Psoas muscle (tissue), 8 donors: ENCODE results near the gene CRIP1. TPM values are rescaled to one million over a fixed set of nuclear protein-coding genes. Genes with fewer than 3 reads are reported as not detected.

Source experiments
- ATAC-seq, 4 donors: fragments of 200-7000 bp; cut with Tn5 transposase; one replicate each; pipeline ENCODE4 v1.9.1; 2020; ENCODE audit warnings: moderate library complexity in 3 of 4, mild to moderate bottlenecking in 2 of 4
- DNase-seq, 2 donors: peaks; one replicate each; pipeline ENCODE4 v3.0.0-alpha.2; 2020
- H3K27ac ChIP-seq: fragments of 200-600 bp; one replicate; pipeline ENCODE4 v1.8.0; 2022
- H3K27me3 ChIP-seq, 3 donors: fragments of 200-600 bp in 1 of 3; one replicate each; pipeline versions ENCODE4 v1.6.1 to v1.8.0; 2013 to 2022; ENCODE audit warnings: low read length in 2 of 3, mild to moderate bottlenecking in 2 of 3, moderate library complexity in 1 of 3; ENCODE audit not compliant: insufficient read depth in 3 of 3
- H3K36me3 ChIP-seq, 2 donors: fragments of 200-600 bp in 1 of 2; one replicate each; pipeline versions ENCODE4 v1.6.1 to v1.8.0; 2013 to 2022; ENCODE audit warnings: low read depth in 1 of 2, mild to moderate bottlenecking in 1 of 2, moderate library complexity in 1 of 2; ENCODE audit not compliant: insufficient read depth in 1 of 2
- H3K4me1 ChIP-seq: fragments of 200-600 bp; one replicate; pipeline ENCODE4 v1.8.0; 2022
- H3K4me3 ChIP-seq: fragments of 200-600 bp; one replicate; pipeline ENCODE4 v1.8.0; 2022; ENCODE audit warnings: mild to moderate bottlenecking
- H3K9me3 ChIP-seq: fragments of 200-600 bp; one replicate; pipeline ENCODE4 v1.8.0; 2022
- WGBS, 3 donors: extraction: QIAGEN DNeasy Blood & Tissue Kit; methylation state at CpG; one replicate each; pipeline versions ENCODE4 v1.1.6 to v1.1.7; 2013; 5-methylcytosine and 5-hydroxymethylcytosine counted together
- intact Hi-C, 2 donors: fragments of 100-400 bp; cut with DNase I; formaldehyde crosslinking; loops; one replicate each; pipeline versions ENCODE4 v1.11.0 to v1.14.2; 2022
- polyA plus RNA-seq, 3 donors: library from polyadenylated mRNA; stranded (reverse); fragments of 200-250 nt; gene quantifications; one replicate each; pipeline ENCODE4 v1.2.3, GENCODE V29; 2013
- total RNA-seq, 4 donors: library from RNA; stranded (reverse); fragmentation: NEBNext Ultra II Directional in 2 of 4; extraction: Animal tissue kit (Norgen Biotek cat#: 25700) in 2 of 4; gene quantifications; one replicate each; pipeline versions ENCODE4 v1.2.1 to v1.2.4, GENCODE V29; 2021 to 2023
- TF ChIP-seq, protein P1 (sequence below): fragments of 200-600 bp; IDR thresholded peaks from one replicate; pipeline ENCODE4 v1.8.0; 2022; ENCODE audit warnings: antibody characterized with exemption
- donor health status: healthy with polysubstance abuse.
- donor health status: DM: no; HTN: no; CAD: no; lungs with moderate emphysema.
- donor health status: Bipolar disorder and iron deficiency.
- donor health status: healthy.
- donor health status: DM: yes; HTN: yes; CAD: no.
- donor health status: DM: no; HTN: no; CAD: no.
- donor health status: DM: no; HTN: no; CAD: no.
- donor health status: DM: yes; HTN: yes; CAD: no.

Gene CRIP1
- total and polyA plus RNA-seq, 7 donors = 11.5 to 27.2 (median 17.5) TPM

DNA sequence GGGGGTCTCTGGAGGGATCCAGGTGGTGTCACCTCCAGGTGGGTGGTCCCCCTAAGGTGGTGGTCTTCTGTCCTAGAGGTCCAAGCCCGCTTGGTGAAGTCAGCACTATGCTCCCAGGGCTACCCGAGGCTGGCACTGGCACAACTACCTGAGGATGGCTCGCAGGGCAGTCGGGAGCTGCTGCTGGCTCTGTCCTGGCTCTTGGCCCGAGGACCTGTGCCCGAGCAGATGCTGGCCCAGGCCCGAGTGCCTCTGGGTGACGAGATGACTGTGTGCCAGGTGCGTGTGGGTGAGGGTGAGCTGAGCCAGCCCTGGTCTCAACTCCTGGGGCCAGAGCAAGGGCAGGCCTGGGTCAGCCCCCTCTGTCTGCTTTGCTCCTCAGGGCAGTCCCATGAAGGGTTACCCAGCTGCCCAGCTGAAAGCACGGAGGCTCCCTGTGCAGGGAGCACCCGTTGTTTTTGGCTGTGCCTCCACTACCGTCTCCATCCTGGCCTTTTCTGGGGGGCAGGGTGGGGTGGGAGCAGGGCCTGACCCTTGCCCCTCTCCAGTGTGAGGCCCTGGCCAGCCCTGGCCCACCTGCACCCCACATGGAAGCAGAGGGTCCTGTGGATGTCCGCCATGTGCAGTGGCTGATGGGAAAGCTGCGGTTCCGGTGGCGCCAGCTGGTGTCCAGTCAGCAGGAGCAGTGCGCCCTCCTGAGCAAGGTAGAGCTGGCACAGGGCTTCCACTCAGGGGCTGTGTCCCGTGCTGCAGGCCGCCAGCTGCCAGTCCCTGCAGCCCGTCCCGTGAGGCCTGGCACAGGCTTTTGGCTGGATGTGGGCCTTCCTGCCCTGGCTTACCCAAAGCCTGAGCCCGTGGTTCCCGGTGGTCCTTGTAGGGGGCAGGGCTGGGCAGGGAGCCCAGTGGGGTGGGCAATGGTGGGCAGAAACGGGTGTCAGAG is 5.6 kb downstream of the CRIP1 start:
- peaks cover 0 to 5% (median 0%) of the 10 kb centered on the region in 3 donors for H3K27me3 ChIP-seq
- ATAC-seq (no peak), DNase-seq (peak; percentile 34 to 70)
- intact Hi-C loops = loop anchor here (5.0 to 10.0 kb wide), 2 partner anchors 35 to 808 kb away; partner anchors contain the start of genes INF2 (in 1 of the 2) and TMEM121 (in 1 of the 2)
- H3K27ac ChIP-seq = no peak overlapping the region
- no peaks in the 10 kb centered on the region for H3K9me3 ChIP-seq
- H3K4me1 ChIP-seq = peaks cover 19% of the 10 kb centered on the region
- WGBS, 3 donors = 51 to 62% (median 51%) methylated on average over 24 of the region's 24 CpGs
- peak overlapping the region; percentile 75 for H3K4me3 ChIP-seq
- TF ChIP-seq, protein P1, sequence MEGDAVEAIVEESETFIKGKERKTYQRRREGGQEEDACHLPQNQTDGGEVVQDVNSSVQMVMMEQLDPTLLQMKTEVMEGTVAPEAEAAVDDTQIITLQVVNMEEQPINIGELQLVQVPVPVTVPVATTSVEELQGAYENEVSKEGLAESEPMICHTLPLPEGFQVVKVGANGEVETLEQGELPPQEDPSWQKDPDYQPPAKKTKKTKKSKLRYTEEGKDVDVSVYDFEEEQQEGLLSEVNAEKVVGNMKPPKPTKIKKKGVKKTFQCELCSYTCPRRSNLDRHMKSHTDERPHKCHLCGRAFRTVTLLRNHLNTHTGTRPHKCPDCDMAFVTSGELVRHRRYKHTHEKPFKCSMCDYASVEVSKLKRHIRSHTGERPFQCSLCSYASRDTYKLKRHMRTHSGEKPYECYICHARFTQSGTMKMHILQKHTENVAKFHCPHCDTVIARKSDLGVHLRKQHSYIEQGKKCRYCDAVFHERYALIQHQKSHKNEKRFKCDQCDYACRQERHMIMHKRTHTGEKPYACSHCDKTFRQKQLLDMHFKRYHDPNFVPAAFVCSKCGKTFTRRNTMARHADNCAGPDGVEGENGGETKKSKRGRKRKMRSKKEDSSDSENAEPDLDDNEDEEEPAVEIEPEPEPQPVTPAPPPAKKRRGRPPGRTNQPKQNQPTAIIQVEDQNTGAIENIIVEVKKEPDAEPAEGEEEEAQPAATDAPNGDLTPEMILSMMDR = no peak
- no peaks in the 10 kb centered on the region for H3K36me3 ChIP-seq

DNA sequence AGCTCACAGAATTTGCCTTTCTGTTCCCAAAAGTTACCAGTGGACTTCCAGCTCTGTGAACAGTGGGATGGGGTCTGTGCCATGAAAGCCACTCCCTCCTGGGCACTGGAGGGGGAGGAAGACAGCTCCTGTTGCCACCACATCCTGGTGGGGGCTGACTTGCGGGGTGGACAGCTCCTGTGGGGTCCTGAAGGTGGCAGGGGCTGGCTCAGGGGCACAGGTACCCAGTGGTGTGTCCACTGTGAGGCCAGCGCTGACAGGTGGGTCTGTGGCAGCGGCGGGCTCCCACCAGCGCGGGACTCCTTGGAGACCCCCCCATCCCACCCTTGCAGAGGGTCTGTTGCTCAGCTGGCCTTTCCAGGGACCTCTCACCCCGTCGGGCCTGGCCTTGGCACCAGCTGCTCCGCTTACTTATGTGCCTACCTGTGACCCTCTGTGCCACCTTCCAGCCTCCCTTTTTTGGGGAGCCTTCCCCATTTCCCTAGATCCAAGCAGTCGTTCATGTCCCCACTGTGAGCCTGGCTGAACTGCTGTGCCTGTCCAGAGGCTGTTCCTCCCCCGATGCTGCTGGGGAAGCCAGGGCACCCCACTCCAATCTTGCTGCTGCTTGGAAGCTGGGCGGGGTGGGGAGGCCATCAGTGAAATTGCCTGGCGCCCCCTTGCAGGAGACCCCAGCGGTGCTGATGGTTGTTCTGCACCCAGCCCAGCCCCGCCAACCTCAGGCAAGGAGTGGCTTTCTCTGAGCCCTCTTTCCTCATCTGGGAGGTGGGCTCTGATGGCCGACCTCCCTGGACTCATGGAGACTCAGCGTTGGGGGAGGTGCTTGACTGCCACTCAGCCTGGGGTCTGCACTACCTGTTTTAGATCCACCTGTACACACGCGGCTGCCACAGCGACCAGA is 6.5 kb downstream of the CRIP1 start:
- no peak overlapping the region for H3K27ac ChIP-seq
- 88 to 93% (median 89%) methylated on average over 16 to 20 of the region's 20 CpGs for WGBS, 3 donors
- no peak for ATAC-seq
- peaks cover 19% of the 10 kb centered on the region for H3K4me1 ChIP-seq
- TF ChIP-seq, protein P1 = no peak
- no peaks in the 10 kb centered on the region for H3K9me3 ChIP-seq
- DNase-seq = peak; percentile 13 to 56
- no peaks in the 10 kb centered on the region for H3K36me3 ChIP-seq
- intact Hi-C loops = loop anchor here (5.0 to 10.0 kb wide), 2 partner anchors 34 to 808 kb away; partner anchors contain the start of genes INF2 (in 1 of the 2) and TMEM121 (in 1 of the 2)
- no peaks in the 10 kb centered on the region for H3K27me3 ChIP-seq
- no peak overlapping the region for H3K4me3 ChIP-seq

DNA sequence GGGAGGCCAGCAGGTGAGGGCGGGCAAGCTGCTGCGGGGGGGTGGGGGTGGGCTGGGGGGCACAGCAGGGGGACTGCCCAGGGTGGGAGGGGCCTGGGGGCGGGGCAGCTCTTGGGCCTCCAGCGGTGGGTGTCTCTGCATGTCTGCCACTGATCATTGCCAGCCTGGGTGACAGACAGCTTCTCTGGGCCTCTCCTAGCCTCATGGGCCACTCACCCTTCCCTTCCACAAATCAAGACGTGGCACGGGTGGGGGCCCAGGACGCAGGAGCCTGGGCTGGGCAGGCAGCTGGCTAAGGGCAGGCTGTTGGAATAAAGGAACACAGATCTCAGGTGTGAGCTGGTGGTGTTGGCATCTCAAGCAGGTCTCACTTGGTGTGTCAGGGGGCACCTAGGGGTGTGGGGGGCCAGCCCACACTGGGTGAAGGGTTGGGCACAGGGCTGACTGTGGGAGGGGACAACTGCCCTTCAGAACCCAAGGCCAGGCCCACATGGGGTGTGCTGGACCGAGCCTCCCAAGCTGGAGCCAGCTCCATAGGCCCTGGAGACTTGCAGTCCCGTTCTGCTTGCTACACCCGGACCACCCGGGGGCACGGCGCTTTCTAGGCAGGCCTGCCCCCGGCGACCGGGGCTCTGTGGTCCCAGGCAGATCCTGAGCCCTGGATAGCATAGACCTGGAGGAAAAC is 7.4 kb downstream of the CRIP1 start:
- DNase-seq (peak; percentile 15 to 43), ATAC-seq (no peak)
- Histone ChIP-seq H3K27me3 (no peaks in the 10 kb centered on the region), H3K4me1 (peaks cover 19% of the 10 kb centered on the region), H3K27ac (no peak overlapping the region), H3K9me3 (no peaks in the 10 kb centered on the region), H3K4me3 (no peak overlapping the region), H3K36me3 (no peaks in the 10 kb centered on the region)
- TF ChIP-seq, protein P1 = no peak
- 86 to 95% (median 86%) methylated on average over 12 to 16 of the region's 16 CpGs for WGBS, 3 donors
- intact Hi-C loops = loop anchor here (5.0 to 10.0 kb wide), 2 partner anchors 33 to 809 kb away; partner anchors contain the start of genes INF2 (in 1 of the 2) and TMEM121 (in 1 of the 2)

DNA sequence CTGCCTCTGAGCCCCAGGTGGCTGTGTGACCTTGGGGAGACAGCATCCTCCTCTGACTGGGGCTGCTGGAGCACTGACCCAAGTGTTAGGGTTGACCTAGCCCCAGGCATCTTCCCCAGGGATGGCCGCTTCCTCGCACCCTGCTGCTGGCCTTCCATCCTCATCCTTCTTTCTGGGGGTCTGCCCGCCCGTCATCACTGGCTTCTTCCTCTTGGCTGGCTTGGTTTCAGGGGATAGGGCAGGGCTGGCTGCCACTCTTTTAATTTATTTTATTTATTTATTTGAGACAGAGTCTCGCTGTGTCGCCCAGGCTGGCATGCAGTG is 7.9 kb downstream of the CRIP1 start:
- 87 to 96% (median 90%) methylated on average over 6 of the region's 6 CpGs for WGBS, 3 donors
- H3K36me3 ChIP-seq = no peaks in the 10 kb centered on the region
- ATAC-seq = no peak
- H3K9me3 ChIP-seq = no peaks in the 10 kb centered on the region
- intact Hi-C loops = loop anchor here (5.0 to 10.0 kb wide), 2 partner anchors 33 to 810 kb away; partner anchors contain the start of genes INF2 (in 1 of the 2) and TMEM121 (in 1 of the 2)
- H3K4me3 ChIP-seq = no peak overlapping the region
- TF ChIP-seq, protein P1 = no peak
- H3K27ac ChIP-seq = no peak overlapping the region
- H3K4me1 ChIP-seq = peaks cover 15% of the 10 kb centered on the region
- DNase-seq = peak in 1 of 2 donors; percentile 47
- no peaks in the 10 kb centered on the region for H3K27me3 ChIP-seq
